Uterus (tissue), 2 donors: ENCODE data around the gene AP1G1.

Experiments
- CTCF ChIP-seq, 4 experiments: fragments of 200-600 bp in 2 of 4; fragments of 450-650 bp in 2 of 4; sonication (generic) in 2 of 4; IDR thresholded peaks; one replicate each; pipeline ENCODE4 v1.5.1; 2016 to 2019; ENCODE audit warnings: antibody characterized with exemption in 4 of 4, mild to moderate bottlenecking in 2 of 4, moderate library complexity in 1 of 4
- POLR2A ChIP-seq, 2 donors: fragments of 450-650 bp; IDR thresholded peaks; one replicate each; pipeline ENCODE4 v1.6.1; 2016; ENCODE audit warnings: antibody characterized with exemption in 2 of 2, mild to moderate bottlenecking in 1 of 2, moderate library complexity in 1 of 2

- no peak for TF ChIP-seq CTCF (IDR thresholded peaks at IDR 0.05)
- no peak for TF ChIP-seq POLR2A (IDR thresholded peaks at IDR 0.05)
Observed at GRCh38 chr16:71754652-71755051, 54.0 kb downstream of the AP1G1 start.
